IMR-90 (cell line): ENCODE results near the gene INSR. TPM values are rescaled to one million over a fixed set of nuclear protein-coding genes. Genes with fewer than 3 reads are reported as not detected.

Experiments
- ATAC-seq: fragments of 200-7000 bp; cut with Tn5 transposase; 2 replicates; pipeline ENCODE4 v1.9.1; 2020; ENCODE audit warnings: low read depth, mild to moderate bottlenecking, moderate library complexity
- BruUV-seq: library from RNA; stranded (reverse); fragments of 400-500 nt; replicated peaks from 2 replicates; lab custom pipeline; 2021; lab: Mats Ljungman, UMichigan
- CTCF ChIA-PET: fragments of 300-600 bp; formaldehyde crosslinking; extraction: SDS; loops from one replicate; lab custom pipeline; 2021; ENCODE audit warnings: antibody characterized with exemption; lab: Yijun Ruan, JAX
- POLR2A ChIA-PET: fragments of 300-600 bp; sonication (Branson Sonifier 250); formaldehyde crosslinking; loops from one replicate; lab custom pipeline; 2022; ENCODE audit warnings: antibody characterized with exemption; ENCODE audit not compliant: unreplicated experiment; lab: Charles Lee
- DNase-seq: peaks from one replicate; pipeline ENCODE4 v3.0.0; 2013
- H2AFZ ChIP-seq: replicated peaks from 2 replicates; pipeline ENCODE3; 2013; ENCODE audit warnings: low read length, mild to moderate bottlenecking; ENCODE audit not compliant: poor library complexity
- H2AK5ac ChIP-seq: 2 replicates; pipeline ENCODE4 v1.6.1; 2013; ENCODE audit warnings: low read depth, low read length, inconsistent platforms
- H2AK9ac ChIP-seq: replicated peaks from 2 replicates; pipeline ENCODE3; 2013; ENCODE audit warnings: mild to moderate bottlenecking, low read depth, low read length, moderate library complexity; ENCODE audit not compliant: poor library complexity
- H2BK120ac ChIP-seq: 2 replicates; pipeline ENCODE4 v1.6.1; 2013; ENCODE audit warnings: low read depth, low read length, inconsistent platforms
- H2BK15ac ChIP-seq: 3 replicates; pipeline ENCODE4 v1.6.1; 2013; ENCODE audit warnings: low read depth, low read length, inconsistent platforms
- H2BK20ac ChIP-seq: 2 replicates; pipeline ENCODE4 v1.6.1; 2013; ENCODE audit warnings: low read depth, mild to moderate bottlenecking, inconsistent platforms, low read length, moderate library complexity
- H2BK5ac ChIP-seq: 2 replicates; pipeline ENCODE4 v1.6.1; 2013; ENCODE audit warnings: mild to moderate bottlenecking, low read depth, low read length, inconsistent platforms; ENCODE audit not compliant: poor library complexity, severe bottlenecking
- H3K14ac ChIP-seq: replicated peaks from 2 replicates; pipeline ENCODE4 v1.6.1; 2013; ENCODE audit warnings: low read depth, low read length, inconsistent platforms
- H3K18ac ChIP-seq: 2 replicates; pipeline ENCODE4 v1.6.1; 2013; ENCODE audit warnings: low read depth, low read length, control low read depth
- H3K23ac ChIP-seq: 2 replicates; pipeline ENCODE4 v1.6.1; 2013; ENCODE audit warnings: low read depth, low read length, inconsistent platforms
- H3K27ac ChIP-seq: 2 replicates; pipeline ENCODE4 v1.5.1; 2013; ENCODE audit warnings: mild to moderate bottlenecking, control low read depth, low read length; ENCODE audit not compliant: insufficient read depth
- H3K27me3 ChIP-seq: 2 replicates; pipeline ENCODE4 v1.6.1; 2013; ENCODE audit warnings: low read length; ENCODE audit not compliant: control insufficient read depth, insufficient read depth
- H3K36me3 ChIP-seq: 2 replicates; pipeline ENCODE4 v1.6.1; 2013; ENCODE audit warnings: low read length, mixed read lengths; ENCODE audit not compliant: control insufficient read depth, insufficient read depth
- H3K4ac ChIP-seq: 2 replicates; pipeline ENCODE4 v1.6.1; 2013; ENCODE audit warnings: low read depth, low read length, inconsistent platforms
- H3K4me1 ChIP-seq: 2 replicates; pipeline ENCODE4 v1.6.1; 2013; ENCODE audit warnings: low read length, mixed read lengths; ENCODE audit not compliant: control insufficient read depth, insufficient read depth
- H3K4me2 ChIP-seq: 2 replicates; pipeline ENCODE4 v1.6.1; 2013; ENCODE audit warnings: low read depth, mild to moderate bottlenecking, control low read depth, low read length, moderate library complexity
- H3K4me3 ChIP-seq: 2 replicates; pipeline ENCODE4 v1.5.1; 2013; ENCODE audit warnings: low read depth, mild to moderate bottlenecking, control low read depth, low read length, moderate library complexity; ENCODE audit not compliant: insufficient read depth
- H3K56ac ChIP-seq: 2 replicates; pipeline ENCODE4 v1.6.1; 2013; ENCODE audit warnings: low read length, inconsistent platforms; ENCODE audit not compliant: insufficient read depth; ENCODE audit errors: extremely low read depth
- H3K79me1 ChIP-seq, 2 experiments: 2 replicates each; pipeline ENCODE4 v1.6.1; 2013; ENCODE audit warnings: low read length in 2 of 2, inconsistent platforms in 1 of 2, low read depth in 1 of 2
- H3K9ac ChIP-seq: 2 replicates; pipeline ENCODE4 v1.6.1; 2013; ENCODE audit warnings: low read depth, low read length, control low read depth
- H3K9me1 ChIP-seq: 2 replicates; pipeline ENCODE4 v1.6.1; 2013; ENCODE audit warnings: low read length, inconsistent platforms; ENCODE audit not compliant: insufficient read depth
- H3K9me3 ChIP-seq: 2 replicates; pipeline ENCODE4 v1.6.1; 2013; ENCODE audit warnings: low read length; ENCODE audit not compliant: control insufficient read depth, insufficient read depth
- H4K20me1 ChIP-seq: 2 replicates; pipeline ENCODE4 v1.6.1; 2013; ENCODE audit warnings: low read length, inconsistent platforms; ENCODE audit not compliant: insufficient read depth
- H4K5ac ChIP-seq: 2 replicates; pipeline ENCODE4 v1.6.1; 2013; ENCODE audit warnings: mild to moderate bottlenecking, low read depth, low read length, control low read depth
- H4K8ac ChIP-seq, 2 experiments: 2 replicates each; pipeline ENCODE4 v1.6.1; 2013; ENCODE audit warnings: low read depth in 2 of 2, low read length in 2 of 2, control low read depth in 1 of 2, inconsistent platforms in 1 of 2
- H4K91ac ChIP-seq: 2 replicates; pipeline ENCODE4 v1.6.1; 2013; ENCODE audit warnings: low read depth, low read length, inconsistent platforms; ENCODE audit not compliant: insufficient read depth
- BHLHE40 ChIP-seq: fragments of 150-350 bp; IDR thresholded peaks from 2 replicates; pipeline ENCODE4 v1.6.1; 2016; ENCODE audit warnings: mild to moderate bottlenecking, low read depth, low read length
- CEBPB ChIP-seq: IDR thresholded peaks from 2 replicates; pipeline ENCODE4 v1.6.1; 2012; ENCODE audit warnings: low read depth, low read length, improper control_type of control experiment
- CHD1 ChIP-seq: IDR thresholded peaks from 2 replicates; pipeline ENCODE4 v1.6.1; 2012; ENCODE audit warnings: low read depth, low read length, improper control_type of control experiment
- CTCF ChIP-seq: conservative IDR thresholded peaks from 2 replicates; pipeline ENCODE4 v1.5.1; 2012; ENCODE audit warnings: mild to moderate bottlenecking, low read depth, low read length, improper control_type of control experiment
- ELK1 ChIP-seq: fragments of 150-350 bp; IDR thresholded peaks from 2 replicates; pipeline ENCODE4 v1.6.1; 2016; ENCODE audit warnings: low read depth, mild to moderate bottlenecking, low read length, moderate library complexity, borderline replicate concordance
- FOS ChIP-seq: fragments of 150-350 bp; IDR thresholded peaks from 2 replicates; pipeline ENCODE4 v1.6.1; 2016; ENCODE audit warnings: low read depth, low read length
- MAFK ChIP-seq: IDR thresholded peaks from 2 replicates; pipeline ENCODE4 v1.6.1; 2012; ENCODE audit warnings: low read depth, low read length, improper control_type of control experiment
- MAZ ChIP-seq: IDR thresholded peaks from 2 replicates; pipeline ENCODE4 v1.6.1; 2012; ENCODE audit warnings: low read depth, mild to moderate bottlenecking, low read length, improper control_type of control experiment, moderate library complexity, borderline replicate concordance
- MXI1 ChIP-seq: IDR thresholded peaks from 2 replicates; pipeline ENCODE4 v1.6.1; 2012; ENCODE audit warnings: low read depth, mild to moderate bottlenecking, low read length, moderate library complexity, borderline replicate concordance
- NFE2L2 ChIP-seq: fragments of 150-350 bp; IDR thresholded peaks from 2 replicates; pipeline ENCODE4 v1.6.1; 2016; ENCODE audit warnings: low read depth, mild to moderate bottlenecking, low read length
- RAD21 ChIP-seq: IDR thresholded peaks from 2 replicates; pipeline ENCODE4 v1.6.1; 2012; ENCODE audit warnings: low read length, improper control_type of control experiment
- RCOR1 ChIP-seq: IDR thresholded peaks from 2 replicates; pipeline ENCODE4 v1.6.1; 2012; ENCODE audit warnings: mild to moderate bottlenecking, low read length, improper control_type of control experiment; ENCODE audit not compliant: insufficient replicate concordance
- SMC3 ChIP-seq: fragments of 150-350 bp; IDR thresholded peaks from 2 replicates; pipeline ENCODE4 v1.6.1; 2016; ENCODE audit warnings: low read depth, mild to moderate bottlenecking, antibody characterized with exemption, low read length, moderate library complexity
- WGBS, 2 experiments: methylation state at CpG; one replicate each; pipeline versions ENCODE4 v1.1.5 to v1.1.7; 2013; ENCODE audit warnings: missing lambda C conversion rate in 2 of 2; ENCODE audit not compliant: insufficient read length in 1 of 2; ENCODE audit errors: extremely low coverage in 2 of 2; 5-methylcytosine and 5-hydroxymethylcytosine counted together
- dilution Hi-C: fragments of 300-500 bp; cut with HindIII; formaldehyde crosslinking; loops from one replicate; pipeline ENCODE4 v1.14.3; 2018; ENCODE audit warnings: low sequenced_read_pairs; ENCODE audit not compliant: unreplicated experiment
- in situ Hi-C: fragments of 300-500 bp; cut with MboI; formaldehyde crosslinking; loops from 3 replicates; pipeline ENCODE4 v1.14.3; 2019; ENCODE audit warnings: low sequenced_read_pairs, inconsistent platforms, mixed read lengths
- intact Hi-C: fragments of 100-400 bp; cut with micrococcal nuclease; formaldehyde crosslinking; loops from 2 replicates; pipeline ENCODE4 v1.10.0; 2022
- polyA plus RNA-seq, 3 experiments: library from polyadenylated mRNA; depleted of rRNA; stranded (reverse); fragments of >200 nt; gene quantifications; 2 replicates each; pipeline ENCODE4 v1.2.3, GENCODE V29; 2012; ENCODE audit warnings: low replicate concordance in 1 of 3
- total RNA-seq: library from RNA; depleted of rRNA; stranded (reverse); fragments of >200 nt; gene quantifications from 2 replicates; pipeline ENCODE4 v1.2.3, GENCODE V29; 2012

The INSR gene
- total and polyA plus RNA-seq, 2 of the 4 experiments (the other 2 are of a cell fraction) = 2.8 to 7.9 TPM

GRCh38 chr19:7203332-7203731, 90.9 kb downstream of the INSR start:
- BruUV-seq = no TSS peak
- no peak overlapping the region for H2BK20ac ChIP-seq
- no peak overlapping the region for H3K4me3 ChIP-seq
- H3K4me2 ChIP-seq = no peak overlapping the region
- in situ Hi-C loops = no loop called here
- H2AK9ac ChIP-seq = no peak overlapping the region
- H3K9me1 ChIP-seq = no peaks in the 10 kb centered on the region; the same call in 1 of the 2 replicates
- ATAC-seq (no peak), DNase-seq (no peak)
- no peak overlapping the region for H3K23ac ChIP-seq
- ChIA-PET CTCF (no interaction called here), POLR2A (no interaction called here)
- no peak overlapping the region for H3K14ac ChIP-seq
- no peak overlapping the region for H2AK5ac ChIP-seq
- no peak overlapping the region for H3K27ac ChIP-seq
- H4K8ac ChIP-seq = no peak overlapping the region
- no peaks in the 10 kb centered on the region for H3K27me3 ChIP-seq
- no peak overlapping the region for H3K56ac ChIP-seq
- dilution Hi-C loops = no loop called here
- H3K79me1 ChIP-seq = no peaks in the 10 kb centered on the region; a peak in 1 of 4 replicates
- intact Hi-C loops = no loop called here
- no peak overlapping the region for H2BK15ac ChIP-seq
- H2BK5ac ChIP-seq = no peak overlapping the region
- no peaks in the 10 kb centered on the region for H3K9me3 ChIP-seq
- no peak overlapping the region for H3K18ac ChIP-seq
- no peak overlapping the region for H3K9ac ChIP-seq
- H4K5ac ChIP-seq = no peak overlapping the region
- no peak overlapping the region for H3K4ac ChIP-seq
- H3K36me3 ChIP-seq = no peaks in the 10 kb centered on the region
- 100% methylated on average over 1 of the region's 12 CpGs; no CpG with 5 or more reads in 1 of the 2 experiments for WGBS, 2 experiments
- H4K91ac ChIP-seq = no peak overlapping the region
- no peak overlapping the region for H2AFZ ChIP-seq
- TF ChIP-seq ELK1 (no peak), RAD21 (no peak), MXI1 (no peak), MAFK (no peak), MAZ (no peak), CEBPB (no peak), NFE2L2 (no peak), SMC3 (no peak), FOS (no peak), BHLHE40 (no peak), CHD1 (no peak), CTCF (no peak), RCOR1 (no peak)
- H2BK120ac ChIP-seq = no peak overlapping the region
- no peaks in the 10 kb centered on the region for H4K20me1 ChIP-seq
- no peaks in the 10 kb centered on the region for H3K4me1 ChIP-seq
